Activated CD8-positive, alpha-beta memory T cell treated with anti-CD3 and anti-CD28 coated beads, Interleukin-2, amount 50 U/mL, for 4 hours (primary cell): Measurements from ENCODE around the gene CFAP77.
A peak's percentile ranks its signal among the peaks of the same experiment; 100 is the strongest.

Source experiments
- DNase-seq: peaks from one replicate; pipeline ENCODE4 v3.0.0-alpha.2; 2020

Gene CFAP77

GRCh38 chr9:132457504-132458236, 47.7 kb downstream of the CFAP77 start:
- DNase-seq, result no peak

- DNase-seq, result no peak
Observed at GRCh38 chr9:132458432-132458831, 48.4 kb downstream of the CFAP77 start.

- no peak for DNase-seq
Observed at GRCh38 chr9:132459661-132460060, 49.6 kb downstream of the CFAP77 start.

- no peak for DNase-seq
Observed at GRCh38 chr9:132460240-132460639, 50.2 kb downstream of the CFAP77 start.

- no peak for DNase-seq
Observed at GRCh38 chr9:132461281-132461896, 51.4 kb downstream of the CFAP77 start.

GRCh38 chr9:132461971-132462370, 52.0 kb downstream of the CFAP77 start:
- DNase-seq, result no peak

- DNase-seq, result no peak
Observed at GRCh38 chr9:132464547-132464946, 54.5 kb downstream of the CFAP77 start.

GRCh38 chr9:132465131-132465635, 55.2 kb downstream of the CFAP77 start:
- no peak for DNase-seq

GRCh38 chr9:132472199-132472598, 62.2 kb downstream of the CFAP77 start:
- DNase-seq, result no peak

- DNase-seq, result no peak
Observed at GRCh38 chr9:132472599-132472998, 62.6 kb downstream of the CFAP77 start.

- no peak for DNase-seq
Observed at GRCh38 chr9:132474253-132474652, 64.2 kb downstream of the CFAP77 start.

- DNase-seq, result no peak
Observed at GRCh38 chr9:132478353-132479050, 68.5 kb downstream of the CFAP77 start.

GRCh38 chr9:132479733-132480132, 69.7 kb downstream of the CFAP77 start:
- no peak for DNase-seq

GRCh38 chr9:132481053-132481849, 71.2 kb downstream of the CFAP77 start:
- no peak for DNase-seq

GRCh38 chr9:132482196-132482813, 72.3 kb downstream of the CFAP77 start:
- DNase-seq, result no peak

GRCh38 chr9:132485393-132485792, 75.4 kb downstream of the CFAP77 start:
- DNase-seq, result no peak

- DNase-seq, result peak; percentile 20
Observed at GRCh38 chr9:132486706-132487350, 76.8 kb downstream of the CFAP77 start.

- no peak for DNase-seq
Observed at GRCh38 chr9:132487351-132487791, 77.4 kb downstream of the CFAP77 start.

GRCh38 chr9:132487980-132488535, 78.0 kb downstream of the CFAP77 start:
- DNase-seq, result no peak

- no peak for DNase-seq
Observed at GRCh38 chr9:132488626-132489025, 78.6 kb downstream of the CFAP77 start.

- no peak for DNase-seq
Observed at GRCh38 chr9:132489536-132489935, 79.5 kb downstream of the CFAP77 start.

- no peak for DNase-seq
Observed at GRCh38 chr9:132494857-132495256, 84.8 kb downstream of the CFAP77 start.
